GM19467 (cell line): Measurements from ENCODE around the gene ZNF619.

ENCODE experiments used
- ATAC-seq: cut with Tn5 transposase; IDR thresholded peaks from one replicate; pipeline ENCODE4 v1.9.1; 2021; ENCODE audit warnings: mild to moderate bottlenecking, moderate library complexity; ENCODE audit not compliant: unreplicated experiment

Gene ZNF619

DNA sequence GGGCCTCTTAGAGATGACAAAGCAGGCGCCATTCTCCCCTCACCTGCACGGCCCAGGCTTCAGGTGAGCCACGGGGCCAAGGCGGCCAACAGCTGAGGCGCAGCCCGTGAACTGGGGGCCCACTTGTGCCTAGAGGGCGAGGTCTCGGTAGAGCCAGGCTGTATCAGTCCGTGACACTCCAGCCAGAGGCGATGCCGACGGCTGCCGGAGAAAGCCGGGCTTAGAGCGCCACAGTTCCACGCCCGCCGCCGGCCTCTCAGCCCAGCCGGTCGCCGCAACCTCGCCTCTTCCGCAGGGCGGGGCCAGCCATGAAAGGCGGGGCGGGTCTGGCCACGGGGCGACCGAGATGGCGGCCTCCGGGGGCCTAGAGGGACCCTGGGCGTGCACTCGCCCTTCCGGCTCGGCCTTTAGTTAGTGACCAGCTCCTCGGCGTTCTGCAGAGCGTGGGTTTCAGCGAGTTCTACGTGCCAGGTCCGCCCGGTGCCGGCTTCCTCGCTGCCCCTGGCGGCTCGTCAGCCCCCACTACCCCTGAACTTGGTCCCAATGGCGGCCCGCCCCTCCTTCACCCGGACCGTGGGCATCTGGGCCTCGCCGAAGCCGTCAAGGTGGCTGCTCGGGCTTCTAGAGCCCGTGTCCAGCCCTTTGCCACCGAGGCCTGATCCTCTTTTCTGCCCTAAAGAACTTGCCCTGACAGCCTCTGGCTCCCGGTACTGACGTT lies 47.8 kb downstream of the ZNF619 start, which contains the start of gene ZNF621:
TSS of gene ZNF621 (plus strand) at position 393 of the 718 bp plus-strand sequence. CDS start 881 bp downstream, outside the sequence.
- peak; percentile 99 for ATAC-seq

DNA sequence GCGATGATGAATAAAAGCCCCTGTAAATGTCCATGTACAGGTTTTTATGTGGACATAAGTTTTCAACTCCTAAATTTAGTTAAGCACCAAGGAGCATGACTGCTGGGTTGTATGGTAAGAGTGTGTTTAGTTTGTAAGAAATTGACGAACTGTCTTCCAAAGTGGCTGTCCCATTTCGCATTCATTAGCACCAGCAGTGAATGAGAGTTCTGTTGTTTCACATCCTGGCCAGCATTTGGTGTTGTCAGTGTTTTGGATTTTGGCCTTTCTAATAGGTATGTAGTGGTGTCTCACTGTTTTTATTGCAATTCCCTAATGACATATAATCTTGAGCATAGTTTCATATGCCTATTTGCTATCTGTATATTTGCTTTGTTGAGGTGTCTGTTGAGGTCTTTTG lies 51.5 kb downstream of the ZNF619 start:
- no peak for ATAC-seq

DNA sequence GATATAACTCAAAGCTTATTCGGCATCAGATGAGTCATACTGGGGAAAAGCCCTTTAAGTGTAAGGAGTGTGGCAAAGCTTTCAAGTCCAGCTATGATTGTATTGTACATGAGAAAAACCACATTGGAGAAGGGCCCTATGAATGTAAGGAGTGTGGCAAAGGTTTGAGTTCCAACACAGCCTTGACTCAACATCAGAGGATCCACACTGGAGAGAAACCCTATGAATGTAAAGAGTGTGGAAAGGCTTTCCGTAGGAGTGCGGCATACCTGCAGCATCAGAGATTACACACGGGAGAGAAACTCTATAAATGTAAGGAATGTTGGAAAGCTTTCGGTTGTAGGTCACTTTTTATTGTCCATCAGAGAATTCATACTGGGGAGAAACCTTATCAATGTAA lies 55.3 kb downstream of the ZNF619 start:
- no peak for ATAC-seq

DNA sequence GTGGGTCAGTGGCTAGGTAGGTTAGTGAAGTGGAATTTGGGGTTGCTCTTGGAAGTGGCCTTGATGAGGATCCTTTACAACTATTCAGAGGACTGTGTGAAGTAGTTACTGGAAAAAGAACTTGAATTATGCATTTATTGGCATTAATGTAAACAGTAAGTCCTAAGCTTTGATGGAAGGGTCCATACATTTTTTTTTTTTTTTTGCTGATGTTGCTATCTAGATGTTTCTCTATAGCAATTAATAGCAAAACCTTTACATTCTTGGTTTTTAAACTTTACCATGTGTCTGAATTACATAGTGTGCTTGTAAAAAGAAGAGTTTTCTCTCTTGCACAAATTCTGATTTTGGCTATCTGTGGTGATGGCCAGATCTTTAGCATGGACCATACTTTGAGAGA lies 57.4 kb downstream of the ZNF619 start:
- ATAC-seq: no peak
